Measurements from ENCODE around the gene ZNF2.

The ZNF2 gene

DNA sequence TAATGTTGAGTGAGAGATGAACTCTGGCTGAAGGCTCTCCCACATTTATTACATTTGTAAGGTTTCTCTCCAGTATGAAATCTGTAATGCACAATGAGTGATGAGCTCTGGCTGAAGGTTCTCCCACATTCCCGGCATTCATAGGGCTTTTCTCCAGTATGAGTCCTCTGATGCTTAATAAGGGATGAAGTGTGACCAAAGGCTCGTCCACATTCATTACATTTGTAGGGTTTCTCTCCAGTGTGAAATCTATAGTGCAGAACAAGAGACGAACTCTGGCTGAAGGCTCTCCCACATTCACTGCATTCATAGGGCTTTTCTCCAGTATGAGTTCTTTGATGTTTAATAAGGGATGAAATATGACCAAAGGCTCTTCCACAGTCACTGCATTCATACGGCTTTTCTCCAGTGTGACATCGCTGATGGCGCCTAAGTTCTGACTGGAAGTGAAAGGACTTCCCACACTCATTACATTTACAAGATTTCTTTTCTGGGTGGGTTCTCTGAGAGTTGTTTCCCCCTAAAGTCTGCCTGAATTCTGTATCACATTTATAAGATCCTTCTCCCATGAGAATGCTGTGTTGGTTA is 16.1 kb upstream of the ZNF2 start:
- H3K4me3 ChIP-seq (ENCODE audit: low read length), result no peak overlapping the region
- TF ChIP-seq, protein P1, sequence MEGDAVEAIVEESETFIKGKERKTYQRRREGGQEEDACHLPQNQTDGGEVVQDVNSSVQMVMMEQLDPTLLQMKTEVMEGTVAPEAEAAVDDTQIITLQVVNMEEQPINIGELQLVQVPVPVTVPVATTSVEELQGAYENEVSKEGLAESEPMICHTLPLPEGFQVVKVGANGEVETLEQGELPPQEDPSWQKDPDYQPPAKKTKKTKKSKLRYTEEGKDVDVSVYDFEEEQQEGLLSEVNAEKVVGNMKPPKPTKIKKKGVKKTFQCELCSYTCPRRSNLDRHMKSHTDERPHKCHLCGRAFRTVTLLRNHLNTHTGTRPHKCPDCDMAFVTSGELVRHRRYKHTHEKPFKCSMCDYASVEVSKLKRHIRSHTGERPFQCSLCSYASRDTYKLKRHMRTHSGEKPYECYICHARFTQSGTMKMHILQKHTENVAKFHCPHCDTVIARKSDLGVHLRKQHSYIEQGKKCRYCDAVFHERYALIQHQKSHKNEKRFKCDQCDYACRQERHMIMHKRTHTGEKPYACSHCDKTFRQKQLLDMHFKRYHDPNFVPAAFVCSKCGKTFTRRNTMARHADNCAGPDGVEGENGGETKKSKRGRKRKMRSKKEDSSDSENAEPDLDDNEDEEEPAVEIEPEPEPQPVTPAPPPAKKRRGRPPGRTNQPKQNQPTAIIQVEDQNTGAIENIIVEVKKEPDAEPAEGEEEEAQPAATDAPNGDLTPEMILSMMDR (conservative IDR thresholded peaks at IDR 0.05; ENCODE audit: low read length), result no peak
- no peak for DNase-seq (ENCODE audit: low read depth)

DNA sequence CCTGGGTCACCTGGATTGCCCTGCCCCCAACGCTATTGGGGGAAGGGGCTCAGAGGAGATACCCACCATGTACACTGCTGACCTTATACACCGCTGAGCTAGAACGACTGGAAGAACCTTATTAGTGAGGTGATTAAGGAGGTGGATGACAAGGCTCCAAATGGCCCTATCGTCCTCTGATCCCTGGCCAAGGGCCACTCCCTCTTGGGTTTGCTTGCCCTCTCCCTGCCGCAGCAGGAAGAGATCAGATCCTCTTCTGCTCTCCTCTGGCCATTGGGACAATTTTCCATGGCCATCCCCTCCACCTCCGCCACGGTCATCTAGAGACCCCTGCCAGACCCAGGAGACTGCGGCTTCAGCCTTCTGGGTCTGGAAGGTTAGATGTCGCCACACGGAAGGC is 7.2 kb upstream of the ZNF2 start:
- H3K4me3 ChIP-seq (ENCODE audit: low read length), result peak overlapping the region; percentile 83
- TF ChIP-seq, protein P1 (conservative IDR thresholded peaks at IDR 0.05; ENCODE audit: low read length), result no peak
- no peak for DNase-seq (ENCODE audit: low read depth)

DNA sequence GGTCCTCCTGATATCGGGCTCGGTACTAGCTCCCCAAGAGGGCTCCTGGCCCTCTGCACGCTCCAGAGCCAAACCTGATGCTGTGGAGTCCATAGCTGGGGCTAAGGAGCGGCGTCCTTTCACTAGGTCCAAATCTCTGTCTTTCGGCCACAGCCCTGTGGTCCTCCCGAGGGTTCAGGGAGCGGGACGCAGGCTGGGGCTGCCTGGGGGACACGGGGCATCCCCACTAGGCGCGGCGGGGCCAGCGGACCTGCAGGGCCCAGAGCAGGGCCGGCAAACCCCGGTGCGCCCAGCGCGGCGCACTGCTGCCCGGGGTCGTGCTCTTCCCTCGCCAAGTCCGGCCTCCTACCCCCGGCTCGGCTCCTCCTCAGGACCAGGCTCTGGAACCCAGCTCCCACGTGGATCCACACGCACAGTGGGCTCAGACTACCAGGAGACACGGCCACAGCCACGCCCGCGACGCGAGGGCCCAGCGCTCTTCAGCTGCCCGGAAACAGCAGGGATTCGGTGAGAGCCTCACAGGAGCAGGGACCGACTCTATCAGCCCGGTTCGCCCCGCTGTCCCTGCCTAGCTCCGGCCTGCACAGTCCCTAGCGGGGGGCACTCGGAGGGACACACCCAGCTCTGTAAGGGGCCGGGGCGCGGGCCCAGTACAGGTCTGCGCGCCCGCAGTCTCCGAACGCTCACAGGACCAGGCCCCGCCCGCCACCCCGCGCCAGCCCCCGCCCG is 6.6 kb upstream of the ZNF2 start:
- peak overlapping the region; percentile 83 for H3K4me3 ChIP-seq (ENCODE audit: low read length)
- TF ChIP-seq, protein P1 (conservative IDR thresholded peaks at IDR 0.05; ENCODE audit: low read length), result no peak
- DNase-seq (ENCODE audit: low read depth), result peak; percentile 37

DNA sequence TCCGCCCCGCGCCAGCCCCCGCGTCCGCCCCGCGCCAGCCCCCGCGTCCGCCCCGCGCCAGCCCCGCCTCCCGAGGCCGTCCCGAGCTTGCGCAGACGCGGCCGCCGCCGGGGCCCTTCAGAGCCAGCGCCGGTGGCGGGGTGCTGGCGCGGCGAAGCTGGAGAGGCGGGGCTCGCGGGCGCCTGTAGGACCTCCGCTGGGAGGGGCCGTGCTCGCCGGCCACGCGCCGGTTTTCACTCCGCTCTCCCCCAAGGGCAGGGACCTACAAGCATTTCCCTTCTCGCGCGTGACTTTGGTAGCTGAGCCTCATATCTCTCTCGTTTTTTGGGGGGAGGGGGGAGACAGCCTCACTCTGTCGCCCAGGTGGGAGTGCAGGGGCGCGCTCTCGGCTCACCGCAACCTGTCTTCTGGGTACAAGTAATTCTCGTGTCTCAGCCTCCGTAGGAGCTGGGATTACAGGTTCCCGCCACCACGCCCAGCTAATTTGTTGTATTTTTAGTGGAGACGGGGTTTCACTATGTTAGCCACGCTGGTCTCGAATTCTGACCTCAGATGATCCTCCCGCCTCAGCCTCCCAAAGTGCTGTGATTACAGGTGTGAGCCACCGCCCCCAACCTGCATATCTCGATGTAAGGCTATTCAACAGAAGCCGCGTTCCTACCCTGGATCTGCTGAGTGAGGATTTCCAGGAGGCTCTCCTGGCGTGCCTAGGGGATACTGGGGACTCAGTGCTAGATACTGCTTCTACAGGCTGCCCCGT is 5.7 kb upstream of the ZNF2 start, which contains the start of gene ZNF514:
Gene ZNF514 (minus strand): TSS at position 159 of the 760 bp plus-strand sequence. CDS start 6,595 bp downstream, outside the sequence.
- DNase-seq (ENCODE audit: low read depth), result peak; percentile 72
- TF ChIP-seq, protein P1 (conservative IDR thresholded peaks at IDR 0.05; ENCODE audit: low read length), result no peak
- H3K4me3 ChIP-seq (ENCODE audit: low read length), result peak within 1 kb of the TSS; percentile 83

DNA sequence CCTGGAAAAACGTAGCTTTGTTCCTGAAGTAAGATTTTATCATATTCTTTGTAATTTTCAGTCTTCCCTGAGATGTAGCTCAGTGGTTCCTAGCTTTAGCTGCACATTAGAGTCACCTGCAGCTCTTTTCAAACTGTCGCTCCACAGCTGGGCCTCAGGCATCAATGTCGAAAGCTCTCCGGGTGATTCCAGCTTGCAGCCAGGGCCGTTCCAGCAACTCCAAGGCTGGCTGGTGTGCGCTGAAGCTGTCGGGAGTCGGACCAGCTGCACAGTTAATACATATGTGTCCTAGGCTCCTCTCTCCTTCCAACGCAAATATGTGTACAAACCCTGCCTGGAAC is 609 bp upstream of the ZNF2 start:
- no peak for DNase-seq (ENCODE audit: low read depth)
- TF ChIP-seq, protein P1 (conservative IDR thresholded peaks at IDR 0.05; ENCODE audit: low read length), result no peak
- H3K4me3 ChIP-seq (ENCODE audit: low read length), result peak overlapping the region; percentile 100

DNA sequence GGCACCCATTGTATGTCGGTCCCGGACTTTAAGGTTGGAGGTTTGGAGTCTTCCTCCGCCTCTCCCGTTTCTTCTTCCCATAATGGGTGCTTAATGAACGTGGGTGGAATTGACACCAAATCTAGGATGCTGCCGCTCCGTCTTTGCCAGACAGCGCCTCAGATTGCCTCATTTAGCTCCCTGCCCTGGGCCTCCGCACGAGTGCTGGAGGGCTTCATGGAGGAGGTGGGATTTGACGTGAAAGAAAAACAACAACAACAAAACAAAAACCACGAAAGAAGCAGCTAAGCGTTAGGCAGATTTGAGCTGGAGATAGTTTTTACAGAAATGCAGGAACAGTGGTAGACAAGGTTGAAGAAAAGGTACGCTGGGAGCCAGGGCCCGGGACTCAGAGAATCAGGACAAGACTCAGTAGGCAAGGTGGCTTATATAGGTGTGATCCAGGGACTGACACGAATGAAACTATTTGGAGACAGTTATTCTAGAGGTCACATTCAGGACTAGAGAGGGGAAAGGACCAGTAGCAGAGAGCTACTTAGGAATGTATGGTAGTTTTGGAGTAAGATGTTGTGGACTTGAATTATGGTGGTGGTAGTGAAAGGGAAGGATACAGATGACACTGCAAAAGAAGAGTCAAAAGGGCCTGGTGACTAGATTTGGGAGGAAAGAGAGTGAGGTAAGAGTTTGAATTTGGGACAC is 605 bp downstream of the ZNF2 start:
- DNase-seq (ENCODE audit: low read depth), result no peak
- TF ChIP-seq, protein P1 (conservative IDR thresholded peaks at IDR 0.05; ENCODE audit: low read length), result no peak

More for the DNA sequence above, 605 bp downstream of the ZNF2 start:
- H3K4me3 ChIP-seq (ENCODE audit: low read length), result peak overlapping the region; percentile 100

All from AG10803 (cell line).